CD8-positive, alpha-beta memory T cell (primary cell): ENCODE results near the gene GRIN1. TPM values are rescaled to one million over a fixed set of nuclear protein-coding genes. Genes with fewer than 3 reads are reported as not detected.

ENCODE experiments used
- CTCF ChIA-PET: fragments of 350-600 bp; sonication (Branson Sonifier 250); formaldehyde crosslinking; loops from one replicate; lab custom pipeline; 2021; ENCODE audit warnings: antibody characterized with exemption; lab: Charles Lee
- POLR2A ChIA-PET: fragments of 350-600 bp; sonication (Branson Sonifier 250); formaldehyde crosslinking; loops from one replicate; lab custom pipeline; 2021; ENCODE audit warnings: antibody characterized with exemption; lab: Charles Lee
- DNase-seq, 5 donors: peaks; one replicate each; pipeline versions ENCODE4 v3.0.0 to v3.0.0-alpha.2; 2020 to 2022; ENCODE audit warnings: mixed read lengths in 1 of 5
- H3K27ac ChIP-seq: one replicate; pipeline ENCODE4 v1.7.0; 2013; ENCODE audit warnings: low read depth, mild to moderate bottlenecking, low read length, moderate library complexity
- H3K27me3 ChIP-seq: 2 replicates; pipeline ENCODE4 v1.7.0; 2013; ENCODE audit warnings: low read length, mild to moderate bottlenecking; ENCODE audit not compliant: insufficient read depth, poor library complexity, severe bottlenecking
- H3K36me3 ChIP-seq: 2 replicates; pipeline ENCODE4 v1.7.0; 2013; ENCODE audit warnings: mild to moderate bottlenecking, low read length, moderate library complexity; ENCODE audit not compliant: insufficient read depth
- H3K4me1 ChIP-seq: 2 replicates; pipeline ENCODE4 v1.7.0; 2013; ENCODE audit warnings: mild to moderate bottlenecking, low read length, moderate library complexity; ENCODE audit not compliant: insufficient read depth
- H3K4me3 ChIP-seq: 2 replicates; pipeline ENCODE4 v1.7.0; 2013; ENCODE audit warnings: mild to moderate bottlenecking, low read length
- H3K9me3 ChIP-seq: 2 replicates; pipeline ENCODE4 v1.7.0; 2013; ENCODE audit warnings: mild to moderate bottlenecking, low read length
- H3K27ac Mint-ChIP-seq, 8 donors: one replicate each; pipeline ENCODE4 v1.8.0; 2020 to 2021; ENCODE audit warnings: mixed read lengths in 8 of 8, mild to moderate bottlenecking in 6 of 8, inconsistent platforms in 3 of 8, moderate library complexity in 3 of 8
- H3K27me3 Mint-ChIP-seq, 2 donors: one replicate each; pipeline ENCODE4 v1.8.0; 2020 to 2021; ENCODE audit warnings: mixed read lengths in 2 of 2, mild to moderate bottlenecking in 1 of 2, moderate library complexity in 1 of 2
- H3K36me3 Mint-ChIP-seq, 3 donors: one replicate each; pipeline ENCODE4 v1.8.0; 2020 to 2021; ENCODE audit warnings: mixed read lengths in 3 of 3, inconsistent platforms in 1 of 3, mild to moderate bottlenecking in 1 of 3
- H3K4me1 Mint-ChIP-seq, 3 donors: one replicate each; pipeline ENCODE4 v1.8.0; 2020 to 2021; ENCODE audit warnings: mixed read lengths in 3 of 3, inconsistent platforms in 1 of 3, mild to moderate bottlenecking in 1 of 3
- H3K4me3 Mint-ChIP-seq, 7 donors: one replicate each; pipeline ENCODE4 v1.8.0; 2020 to 2021; ENCODE audit warnings: mixed read lengths in 7 of 7, mild to moderate bottlenecking in 6 of 7, moderate library complexity in 4 of 7, inconsistent platforms in 2 of 7
- H3K9me3 Mint-ChIP-seq, 5 donors: one replicate each; pipeline ENCODE4 v1.8.0; 2020 to 2022; ENCODE audit warnings: mixed read lengths in 5 of 5, mild to moderate bottlenecking in 3 of 5, moderate library complexity in 2 of 5, inconsistent platforms in 1 of 5
- polyA plus RNA-seq: library from polyadenylated mRNA; unstranded; fragments of 300-500 nt; fragmentation: Illumina TruSeq; gene quantifications from one replicate; pipeline ENCODE4 v1.2.3, GENCODE V29; 2021
- total RNA-seq, 2 experiments: library from RNA; stranded (reverse); gene quantifications; one replicate each; pipeline ENCODE4 v1.2.3, GENCODE V29; 2021

The GRIN1 gene
- total and polyA plus RNA-seq, 3 experiments from 2014 or later: not detected

DNA sequence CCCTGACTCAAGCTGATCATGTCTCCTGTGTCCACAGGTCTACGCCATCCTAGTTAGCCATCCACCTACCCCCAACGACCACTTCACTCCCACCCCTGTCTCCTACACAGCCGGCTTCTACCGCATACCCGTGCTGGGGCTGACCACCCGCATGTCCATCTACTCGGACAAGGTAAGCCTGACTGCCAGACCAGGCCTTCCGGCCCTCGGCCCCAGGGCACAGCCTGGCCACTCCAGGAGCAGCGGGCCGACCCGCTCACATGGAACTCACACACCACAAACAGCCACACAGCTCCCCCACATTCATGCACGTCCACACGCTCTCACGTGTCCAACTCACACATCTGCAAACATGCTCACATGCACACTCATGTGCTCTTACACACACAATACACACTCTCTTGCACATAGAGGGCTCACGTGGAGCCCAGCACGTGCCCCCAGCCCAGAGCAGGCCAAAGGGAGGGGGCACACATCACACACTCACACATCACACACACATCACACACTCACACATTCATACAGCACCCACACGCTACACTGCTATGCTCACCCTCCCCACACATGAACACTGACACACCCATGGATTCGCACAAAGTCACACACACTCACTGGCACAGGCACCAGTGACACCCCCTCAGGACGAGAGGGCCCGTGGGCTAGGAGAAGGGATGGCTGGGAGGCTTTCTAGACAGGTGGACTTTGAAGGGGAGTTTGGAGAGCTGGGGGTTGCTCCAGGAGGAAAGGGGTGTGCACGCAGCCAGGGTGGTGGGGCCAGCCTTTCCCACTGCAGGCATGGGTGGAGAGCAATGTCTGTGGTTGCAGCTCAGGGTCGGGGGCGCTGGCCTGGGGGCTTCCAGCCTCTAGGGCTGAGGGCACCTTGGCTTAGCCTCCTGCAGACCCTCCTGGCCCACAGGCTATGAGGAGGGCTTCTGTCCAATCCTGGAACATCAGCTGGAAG lies 3.3 kb downstream of the GRIN1 start:
- ChIA-PET POLR2A (no interaction called here), CTCF (no interaction called here)
- no peak for DNase-seq
- peaks cover 46 to 49% of the 10 kb centered on the region in 2 donors for H3K27me3 Mint-ChIP-seq
- Histone ChIP-seq H3K4me1 (no peaks in the 10 kb centered on the region), H3K9me3 (no peaks in the 10 kb centered on the region), H3K27me3 (peaks cover 43% of the 10 kb centered on the region), H3K4me3 (no peak overlapping the region), H3K27ac (no peak overlapping the region), H3K36me3 (no peaks in the 10 kb centered on the region)
- peak overlapping the region in 1 of 8 donors; percentile 76 for H3K27ac Mint-ChIP-seq
- H3K36me3 Mint-ChIP-seq: peaks cover 0 to 5% (median 0%) of the 10 kb centered on the region in 3 donors
- peaks cover 0 to 4% (median 0%) of the 10 kb centered on the region in 5 donors for H3K9me3 Mint-ChIP-seq
- peak overlapping the region in 1 of 7 donors; percentile 18 for H3K4me3 Mint-ChIP-seq
- H3K4me1 Mint-ChIP-seq: peaks cover 0 to 4% (median 0%) of the 10 kb centered on the region in 3 donors

DNA sequence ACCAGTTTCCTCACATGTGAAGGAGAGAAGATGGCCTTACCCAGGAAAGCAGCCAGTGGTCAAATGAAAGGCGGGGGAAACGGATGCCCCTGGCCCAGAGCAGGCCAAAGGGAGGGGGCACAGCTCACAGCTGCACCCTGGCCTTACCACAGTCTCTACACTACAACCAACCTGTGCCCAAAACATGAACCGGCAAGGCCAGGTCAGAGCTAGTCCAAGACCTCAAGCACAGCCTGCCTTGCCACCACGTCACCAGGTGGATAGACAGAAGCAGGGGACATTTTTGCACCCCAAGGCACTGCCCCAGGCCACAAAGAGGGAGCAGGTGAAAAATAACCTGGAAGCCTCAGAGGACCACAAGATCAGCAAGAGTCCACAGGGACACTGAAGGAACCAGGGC lies 4.5 kb downstream of the GRIN1 start:
- CTCF ChIA-PET: no interaction called here
- Mint-ChIP-seq H3K9me3 (peaks cover 0 to 4% (median 0%) of the 10 kb centered on the region in 5 donors), H3K27me3 (peaks cover 37 to 40% of the 10 kb centered on the region in 2 donors), H3K4me3 (no peak overlapping the region), H3K4me1 (peaks cover 0 to 4% (median 0%) of the 10 kb centered on the region in 3 donors), H3K27ac (no peak overlapping the region), H3K36me3 (peaks cover 0 to 5% (median 0%) of the 10 kb centered on the region in 3 donors)
- no peak overlapping the region for H3K27ac ChIP-seq
- H3K27me3 ChIP-seq: peaks cover 34% of the 10 kb centered on the region
- H3K4me3 ChIP-seq: no peak overlapping the region
- no peaks in the 10 kb centered on the region for H3K36me3 ChIP-seq
- no peaks in the 10 kb centered on the region for H3K4me1 ChIP-seq
- DNase-seq: no peak
- H3K9me3 ChIP-seq: no peaks in the 10 kb centered on the region
- POLR2A ChIA-PET: no interaction called here

DNA sequence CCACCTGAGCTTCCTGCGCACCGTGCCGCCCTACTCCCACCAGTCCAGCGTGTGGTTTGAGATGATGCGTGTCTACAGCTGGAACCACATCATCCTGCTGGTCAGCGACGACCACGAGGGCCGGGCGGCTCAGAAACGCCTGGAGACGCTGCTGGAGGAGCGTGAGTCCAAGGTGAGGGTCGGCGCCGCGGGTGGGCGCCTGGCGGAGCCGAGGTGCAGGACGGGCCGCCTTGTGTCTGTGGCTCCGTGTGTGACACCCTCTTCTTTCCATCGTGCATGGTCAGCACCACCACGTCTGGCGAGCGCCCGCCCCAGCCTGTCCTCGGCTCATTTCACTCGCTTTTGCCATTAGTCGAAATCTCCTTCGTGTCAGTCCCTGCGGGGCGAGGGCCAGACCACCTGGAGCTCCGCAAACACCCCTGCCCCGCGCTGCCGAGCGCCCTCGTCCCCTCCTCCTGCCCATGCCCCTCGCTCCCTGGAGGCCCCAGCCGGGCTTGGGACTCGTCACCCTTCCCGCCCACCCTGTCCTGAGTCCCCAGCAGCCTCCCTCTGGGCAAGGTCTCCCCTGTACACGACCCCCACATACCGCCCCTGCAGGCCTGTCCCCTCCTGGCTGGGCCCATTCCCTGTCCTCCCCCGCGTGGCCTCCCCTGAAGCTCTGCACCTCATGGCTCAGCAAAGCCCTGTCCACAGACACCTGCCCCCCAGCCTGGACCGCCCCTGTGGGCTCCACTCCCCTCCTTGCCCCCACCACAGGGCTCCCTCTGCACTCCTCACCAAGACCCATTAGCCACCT lies 7.0 kb downstream of the GRIN1 start:
- Histone ChIP-seq H3K36me3 (no peaks in the 10 kb centered on the region), H3K27ac (no peak overlapping the region), H3K4me1 (no peaks in the 10 kb centered on the region), H3K27me3 (peaks cover 14% of the 10 kb centered on the region), H3K4me3 (no peak overlapping the region), H3K9me3 (no peaks in the 10 kb centered on the region)
- no peak for DNase-seq
- H3K4me1 Mint-ChIP-seq: no peaks in the 10 kb centered on the region
- H3K4me3 Mint-ChIP-seq: no peak overlapping the region
- H3K27ac Mint-ChIP-seq: no peak overlapping the region
- no peaks in the 10 kb centered on the region for H3K9me3 Mint-ChIP-seq
- peaks cover 0 to 5% (median 0%) of the 10 kb centered on the region in 3 donors for H3K36me3 Mint-ChIP-seq
- POLR2A ChIA-PET: no interaction called here
- CTCF ChIA-PET: no interaction called here
- peaks cover 22 to 23% of the 10 kb centered on the region in 2 donors for H3K27me3 Mint-ChIP-seq

DNA sequence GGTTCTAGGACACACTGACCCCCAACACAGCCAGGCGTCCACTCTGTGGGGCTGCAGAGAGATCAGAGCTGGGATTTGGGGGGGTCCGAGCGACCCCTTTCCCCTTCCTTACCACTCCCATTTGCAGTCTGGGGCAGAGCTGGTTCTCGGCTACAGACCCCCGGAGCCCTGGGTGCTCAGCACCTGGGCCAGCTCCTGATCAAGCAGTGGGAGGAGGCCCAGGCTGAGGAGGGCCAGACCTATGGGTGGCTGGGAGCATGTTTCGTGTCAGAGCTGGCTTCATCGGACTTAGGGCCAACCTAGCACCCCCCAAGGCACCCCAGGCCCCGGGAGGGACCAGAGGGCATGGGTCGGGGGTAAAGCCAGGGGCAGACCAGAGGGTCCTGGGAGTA lies 7.6 kb downstream of the GRIN1 start:
- ChIA-PET CTCF (no interaction called here), POLR2A (no interaction called here)
- no peak overlapping the region for H3K4me3 ChIP-seq
- H3K9me3 ChIP-seq: no peaks in the 10 kb centered on the region
- Mint-ChIP-seq H3K9me3 (no peaks in the 10 kb centered on the region), H3K36me3 (peaks cover 0 to 5% (median 0%) of the 10 kb centered on the region in 3 donors), H3K27me3 (peaks cover 19 to 22% of the 10 kb centered on the region in 2 donors), H3K4me3 (no peak overlapping the region), H3K27ac (no peak overlapping the region), H3K4me1 (no peaks in the 10 kb centered on the region)
- H3K27me3 ChIP-seq: peaks cover 10% of the 10 kb centered on the region
- DNase-seq: no peak
- H3K27ac ChIP-seq: no peak overlapping the region
- no peaks in the 10 kb centered on the region for H3K36me3 ChIP-seq
- H3K4me1 ChIP-seq: no peaks in the 10 kb centered on the region

DNA sequence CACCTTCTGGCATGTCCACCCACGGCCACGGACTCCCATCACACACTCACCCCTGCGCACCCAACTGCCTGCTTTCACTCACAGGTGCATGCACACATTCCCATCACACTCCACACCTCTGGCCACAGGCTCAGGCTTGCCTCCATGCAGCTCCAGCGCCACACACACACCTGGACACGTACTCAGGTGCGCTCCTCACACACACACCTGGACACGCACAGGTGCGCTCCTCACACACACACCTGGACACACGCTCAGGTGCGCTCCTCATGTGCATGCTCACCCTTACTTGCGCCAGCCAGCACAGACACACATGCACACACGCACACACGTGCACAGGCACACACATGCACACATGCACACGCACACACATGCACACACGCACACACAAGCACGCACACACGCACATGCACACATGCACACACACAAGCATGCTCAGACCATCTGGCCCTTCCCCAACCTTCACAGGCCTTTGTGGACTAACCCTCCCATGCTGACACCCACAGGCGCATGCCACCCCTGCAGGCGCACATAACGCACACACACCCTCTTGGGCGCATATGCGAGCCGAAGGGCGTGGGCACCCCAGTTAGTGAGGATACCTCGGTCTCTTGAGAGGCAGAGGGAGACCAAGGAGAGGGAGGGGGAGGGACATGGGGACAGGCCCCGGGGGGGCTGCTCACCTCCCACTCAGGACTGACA lies 8.3 kb downstream of the GRIN1 start:
- H3K27me3 ChIP-seq: peaks cover 3% of the 10 kb centered on the region
- CTCF ChIA-PET: no interaction called here
- H3K27ac ChIP-seq: no peak overlapping the region
- H3K36me3 ChIP-seq: no peaks in the 10 kb centered on the region
- Mint-ChIP-seq H3K4me1 (no peaks in the 10 kb centered on the region), H3K27me3 (peaks cover 12 to 15% of the 10 kb centered on the region in 2 donors), H3K4me3 (no peak overlapping the region), H3K9me3 (no peaks in the 10 kb centered on the region), H3K27ac (peak overlapping the region in 1 of 8 donors; percentile 39), H3K36me3 (peaks cover 0 to 3% (median 0%) of the 10 kb centered on the region in 3 donors)
- no peaks in the 10 kb centered on the region for H3K4me1 ChIP-seq
- H3K4me3 ChIP-seq: no peak overlapping the region
- POLR2A ChIA-PET: no interaction called here
- H3K9me3 ChIP-seq: no peaks in the 10 kb centered on the region
- DNase-seq: no peak

DNA sequence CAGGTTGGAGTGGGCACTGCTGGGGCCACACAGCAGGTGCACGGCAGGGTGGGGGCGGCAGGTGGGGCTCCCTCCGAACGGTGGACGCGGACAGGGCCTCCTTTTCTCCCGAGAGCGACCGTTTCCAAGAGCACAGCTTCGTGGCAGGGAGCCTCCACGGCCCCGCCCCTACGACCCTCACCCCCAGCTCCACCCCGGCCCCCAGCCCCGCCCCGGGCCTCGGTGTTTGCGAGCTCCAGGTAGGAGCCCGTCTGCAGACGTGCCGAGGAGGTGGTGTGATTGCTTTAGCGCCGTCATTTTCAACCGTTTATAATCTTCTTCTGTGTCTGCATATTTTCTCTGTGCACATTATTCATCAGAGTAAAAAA lies 8.8 kb downstream of the GRIN1 start:
- Mint-ChIP-seq H3K9me3 (no peaks in the 10 kb centered on the region), H3K27ac (peak overlapping the region in 1 of 8 donors; percentile 46), H3K36me3 (no peaks in the 10 kb centered on the region), H3K4me3 (no peak overlapping the region), H3K4me1 (no peaks in the 10 kb centered on the region), H3K27me3 (peaks cover 7 to 10% of the 10 kb centered on the region in 2 donors)
- POLR2A ChIA-PET: no interaction called here
- H3K36me3 ChIP-seq: no peaks in the 10 kb centered on the region
- H3K27ac ChIP-seq: no peak overlapping the region
- peaks cover 3% of the 10 kb centered on the region for H3K27me3 ChIP-seq
- no peaks in the 10 kb centered on the region for H3K9me3 ChIP-seq
- no peak overlapping the region for H3K4me3 ChIP-seq
- CTCF ChIA-PET: no interaction called here
- DNase-seq: no peak
- H3K4me1 ChIP-seq: no peaks in the 10 kb centered on the region

DNA sequence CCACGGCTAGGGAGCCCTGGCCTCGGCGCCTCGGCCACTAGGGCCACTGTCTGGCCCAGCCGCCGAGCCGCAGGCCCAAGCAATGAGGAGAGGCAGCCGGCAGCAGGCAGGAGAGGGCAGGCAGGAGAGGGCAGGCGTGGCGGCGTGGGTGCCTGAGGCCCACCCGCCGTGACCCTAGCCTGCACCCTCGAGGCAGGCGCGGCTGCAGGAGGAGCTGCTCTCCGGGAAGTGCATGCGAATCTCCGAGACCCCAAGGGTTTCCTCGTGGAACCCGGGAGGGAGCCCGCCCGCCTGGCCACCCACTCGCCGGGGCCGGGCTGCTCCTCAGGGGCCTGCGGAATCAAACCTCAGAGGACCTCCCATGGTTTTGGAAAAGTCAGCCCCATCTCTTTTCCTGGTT lies 9.3 kb downstream of the GRIN1 start:
- ChIA-PET CTCF (no interaction called here), POLR2A (no interaction called here)
- Histone ChIP-seq H3K4me3 (no peak overlapping the region), H3K36me3 (no peaks in the 10 kb centered on the region), H3K9me3 (no peaks in the 10 kb centered on the region), H3K4me1 (no peaks in the 10 kb centered on the region), H3K27ac (no peak overlapping the region), H3K27me3 (peaks cover 3% of the 10 kb centered on the region)
- DNase-seq: no peak
- H3K4me1 Mint-ChIP-seq: no peaks in the 10 kb centered on the region
- H3K36me3 Mint-ChIP-seq: no peaks in the 10 kb centered on the region
- no peak overlapping the region for H3K27ac Mint-ChIP-seq
- H3K9me3 Mint-ChIP-seq: no peaks in the 10 kb centered on the region
- H3K4me3 Mint-ChIP-seq: no peak overlapping the region
- peaks cover 7 to 10% of the 10 kb centered on the region in 2 donors for H3K27me3 Mint-ChIP-seq
